H54 (cell line): ENCODE measurements around the gene GPHB5.
"Not testable (repeated sequence)": the region's sequence is repeated elsewhere in the genome, so short reads cannot be mapped to it uniquely, and the experiment has no call there.

Experiments used
- DNase-seq: peaks from one replicate; pipeline ENCODE4 v3.0.0; 2011; ENCODE audit warnings: low spot score, mixed read lengths; ENCODE audit not compliant: insufficient read length
- FAIRE-seq: peaks from 3 replicates; lab custom pipeline; 2011; peaks lifted over from hg19 to GRCh38; lab: Jason Lieb, UNC
- POLR2A ChIP-seq: IDR thresholded peaks from 2 replicates; pipeline ENCODE4 v1.6.1; 2011; ENCODE audit warnings: low read depth, mild to moderate bottlenecking, low read length

GPHB5 gene

GRCh38 chr14:63318835-63319234 lies at the start of gene GPHB5:
Gene GPHB5 (minus strand): TSS chr14:63318935. CDS start chr14:63317849, 1,086 bp downstream.
- TF ChIP-seq POLR2A = no peak
- no peak for FAIRE-seq
- DNase-seq = no peak

GRCh38 chr14:63367742-63368364 lies 49.1 kb upstream of the GPHB5 start:
- FAIRE-seq = no peak
- DNase-seq = no peak
- no peak for TF ChIP-seq POLR2A

DNA sequence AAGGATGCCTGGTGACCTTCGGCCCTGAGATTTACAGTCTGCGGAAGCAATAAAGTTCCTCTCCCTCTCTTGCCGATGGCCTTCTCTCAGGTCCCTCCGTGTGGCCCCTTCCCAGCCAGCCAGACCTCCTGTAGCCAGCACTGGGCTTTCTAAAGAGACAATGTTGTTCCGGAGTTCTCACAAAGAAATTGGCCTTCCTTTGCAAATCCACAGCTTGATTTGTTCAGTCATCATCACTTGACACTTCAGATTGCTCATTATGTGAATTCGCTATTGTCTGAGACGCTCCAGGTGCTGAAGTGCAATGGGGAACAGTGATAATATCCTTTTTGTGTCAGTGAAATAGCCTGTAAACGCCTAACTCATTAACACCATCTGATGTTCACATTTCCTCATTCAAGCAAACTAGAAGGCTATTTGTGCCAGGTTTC lies 43.7 kb upstream of the GPHB5 start:
- TF ChIP-seq POLR2A = no peak
- FAIRE-seq (no peak), DNase-seq (no peak)

DNA sequence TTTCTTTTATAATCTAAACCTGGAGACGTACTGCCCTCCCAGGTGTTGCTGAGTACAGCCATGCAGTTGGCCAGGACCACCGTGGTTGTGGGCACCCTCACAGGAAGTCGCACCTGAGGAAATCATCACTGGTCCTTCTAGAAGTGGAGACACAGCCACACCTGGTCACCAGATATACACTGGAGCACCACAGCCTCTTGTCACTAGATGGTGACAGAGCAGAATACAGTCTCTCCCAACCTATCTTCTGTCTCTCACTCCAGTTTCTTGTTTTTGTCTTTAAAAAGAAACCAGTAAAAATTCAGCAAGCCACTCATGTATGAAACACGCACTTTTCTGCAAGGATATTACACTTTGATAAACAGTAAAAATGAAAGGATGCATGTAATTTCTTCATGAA lies 43.1 kb upstream of the GPHB5 start:
- DNase-seq (no peak), FAIRE-seq (no peak)
- no peak for TF ChIP-seq POLR2A

GRCh38 chr14:63357841-63358240 lies 39.1 kb upstream of the GPHB5 start:
- DNase-seq (no peak), FAIRE-seq (no peak)

DNA sequence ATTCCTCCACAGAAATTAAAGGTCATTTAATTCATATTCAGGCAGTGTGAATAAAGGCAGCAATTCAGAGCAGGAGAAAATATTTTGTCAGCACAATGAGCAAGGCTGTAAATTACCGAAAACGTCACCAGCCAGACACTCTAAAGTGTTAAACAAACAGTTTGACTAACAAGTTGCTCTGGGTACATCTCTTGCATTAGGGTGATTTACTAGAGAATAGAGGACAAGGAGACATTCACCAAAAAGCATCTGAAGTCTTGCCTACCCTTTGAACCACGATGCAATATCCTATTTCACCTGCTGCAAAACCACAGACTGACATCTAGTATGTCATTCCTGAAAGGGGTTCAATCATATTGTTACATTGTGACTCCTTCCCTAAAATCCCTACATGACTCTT lies 27.1 kb upstream of the GPHB5 start:
- TF ChIP-seq POLR2A = no peak
- DNase-seq (no peak), FAIRE-seq (no peak)

More at GRCh38 chr14:63357841-63358240, 39.1 kb upstream of the GPHB5 start:
- no peak for TF ChIP-seq POLR2A

DNA sequence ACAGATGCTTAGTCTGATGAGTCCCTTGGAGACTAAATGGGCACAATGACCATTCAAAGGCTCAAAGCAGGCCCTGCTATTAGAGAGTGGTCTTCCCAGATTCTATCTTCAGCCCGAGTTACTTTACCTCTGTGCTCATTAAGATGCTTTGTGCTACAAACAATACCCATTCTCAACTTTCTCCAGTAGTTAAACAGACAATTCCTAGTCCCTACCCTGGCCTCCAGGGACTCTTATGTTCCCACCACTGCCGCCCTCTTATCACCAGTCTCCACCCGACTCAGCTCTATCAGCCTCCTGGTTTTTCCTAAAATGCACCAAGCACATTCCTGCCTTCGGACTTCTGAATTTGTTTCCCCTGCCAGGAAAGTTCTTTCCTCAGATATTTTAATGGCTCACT lies 25.6 kb upstream of the GPHB5 start:
- FAIRE-seq (no peak), DNase-seq (no peak)
- no peak for TF ChIP-seq POLR2A

DNA sequence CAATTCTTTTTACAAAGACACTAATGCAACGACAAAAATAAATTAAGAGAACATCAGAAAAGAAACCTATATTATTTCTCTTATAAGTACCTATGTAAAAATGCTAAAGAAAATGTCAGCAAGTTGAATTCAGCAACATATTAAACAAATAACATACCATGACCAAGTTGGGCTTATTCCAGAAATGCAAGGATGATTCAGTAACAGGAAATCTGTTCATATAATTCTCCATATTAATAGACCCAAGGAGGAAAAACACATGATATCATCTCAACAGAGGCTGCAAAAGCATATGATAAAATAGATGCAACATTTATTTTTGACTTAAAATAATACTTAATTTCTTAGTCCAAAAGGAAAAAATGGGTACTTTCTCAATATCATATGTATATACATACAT lies 25.1 kb upstream of the GPHB5 start:
- DNase-seq (no peak), FAIRE-seq (no peak)

DNA sequence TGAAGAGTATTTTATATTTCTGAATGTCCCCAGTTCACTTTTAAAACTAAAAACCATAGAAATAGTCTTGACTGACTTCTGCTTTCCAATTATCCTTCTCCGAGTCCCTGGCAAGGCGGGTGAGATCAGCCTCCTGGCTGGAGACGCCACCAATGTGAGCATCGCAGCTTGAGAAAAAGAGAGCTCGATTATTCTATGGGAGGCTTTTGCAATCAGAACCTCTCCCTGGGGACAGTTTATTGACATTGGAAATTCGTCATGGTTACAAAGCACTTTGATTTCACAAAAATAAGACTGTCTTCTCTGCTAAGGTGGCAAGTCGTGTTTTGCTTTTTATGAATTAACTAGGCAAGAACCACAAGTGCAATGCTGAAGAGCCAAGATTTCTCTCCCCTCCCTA lies 23.6 kb upstream of the GPHB5 start:
- DNase-seq = no peak
- FAIRE-seq = no peak
- no peak for TF ChIP-seq POLR2A

More for the DNA sequence above, 25.1 kb upstream of the GPHB5 start:
- no peak for TF ChIP-seq POLR2A

DNA sequence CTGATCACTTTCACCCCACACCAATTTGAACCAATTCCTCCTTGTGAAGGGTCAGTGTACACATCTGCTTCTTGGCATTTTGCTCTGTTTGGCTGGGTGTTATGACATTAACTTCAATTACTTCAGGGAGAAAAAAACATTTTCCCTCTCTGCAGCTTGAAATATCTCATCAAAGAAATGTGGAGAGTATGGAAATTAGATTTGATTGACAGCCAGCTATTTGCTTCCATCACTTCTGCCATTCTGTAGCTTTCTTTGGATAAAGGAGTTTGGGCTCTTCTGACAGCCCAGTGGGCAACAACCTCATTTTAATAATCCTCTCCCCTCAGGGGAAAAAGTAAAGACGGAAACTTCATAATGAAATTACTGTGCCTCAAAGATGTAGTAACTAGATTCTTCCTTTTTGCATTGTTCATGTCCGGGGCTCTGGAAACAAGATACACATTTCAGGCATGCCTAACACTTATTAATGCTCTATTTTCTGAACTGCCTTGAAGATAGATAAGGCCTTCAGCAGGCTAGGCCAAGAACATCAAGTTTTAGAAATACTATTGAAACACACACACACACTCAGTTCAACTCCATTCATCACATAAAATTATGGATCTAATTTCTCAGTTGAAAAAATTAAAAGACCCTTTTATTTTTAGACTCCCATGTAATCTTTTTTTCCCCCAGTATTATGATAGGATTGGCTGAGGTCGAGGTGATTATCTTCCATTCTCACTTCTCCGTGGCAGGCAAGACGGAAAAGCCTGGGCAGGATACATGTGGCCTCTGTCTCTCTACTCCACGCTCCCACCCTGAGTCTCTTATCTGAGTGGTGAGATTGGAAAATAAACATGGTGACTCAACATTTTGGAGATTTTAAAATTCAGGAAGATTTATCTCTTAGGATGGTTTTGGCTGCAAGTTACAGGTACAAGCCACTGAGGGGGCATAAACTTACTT lies 10.3 kb upstream of the GPHB5 start:
- TF ChIP-seq POLR2A = no peak
- FAIRE-seq (no peak), DNase-seq (no peak)

GRCh38 chr14:63326840-63327239 lies 8.1 kb upstream of the GPHB5 start:
- no peak for FAIRE-seq
- no peak for TF ChIP-seq POLR2A
- no peak for DNase-seq

GRCh38 chr14:63322897-63323573 lies 4.3 kb upstream of the GPHB5 start:
- DNase-seq (no peak), FAIRE-seq (no peak)
- no peak for TF ChIP-seq POLR2A

- no peak for FAIRE-seq
- DNase-seq = no peak
Measured at GRCh38 chr14:63322472-63322871, 3.7 kb upstream of the GPHB5 start.

DNA sequence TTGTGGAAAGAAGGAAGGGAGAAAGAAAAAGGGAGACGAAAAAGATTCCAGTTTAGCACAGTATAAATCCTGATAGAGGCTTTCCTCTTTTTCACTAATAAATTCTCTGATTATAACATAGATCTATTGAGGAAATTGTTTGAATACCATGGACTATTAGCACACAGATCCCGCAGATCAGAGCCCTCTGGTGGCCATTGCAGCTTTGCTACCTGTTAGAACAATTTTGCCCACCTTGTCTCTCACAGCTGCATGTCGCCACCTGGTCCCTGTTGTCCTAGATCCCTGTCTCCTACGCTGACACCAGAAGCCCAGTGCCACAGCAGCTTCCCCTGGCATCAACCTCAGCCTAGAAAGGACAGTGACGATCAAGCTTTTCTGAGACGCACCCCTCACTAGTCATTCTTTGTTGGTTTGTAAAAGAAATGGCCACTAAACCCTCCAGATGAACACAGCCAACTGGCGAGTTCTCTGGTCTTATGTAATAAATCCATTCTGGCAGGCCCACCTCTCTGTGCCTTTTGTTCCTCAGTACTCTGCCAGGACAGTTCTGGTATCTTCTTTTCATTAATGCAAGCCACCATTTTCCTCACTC lies 9.9 kb downstream of the GPHB5 start:
- FAIRE-seq (no peak), DNase-seq (no peak)
- TF ChIP-seq POLR2A = no peak

More at GRCh38 chr14:63322472-63322871, 3.7 kb upstream of the GPHB5 start:
- no peak for TF ChIP-seq POLR2A

GRCh38 chr14:63304429-63304828 lies 14.3 kb downstream of the GPHB5 start:
- DNase-seq, FAIRE-seq: not testable (repeated sequence)
